GM10266 (cell line): ENCODE data around the gene STAMBPL1.

Experiments used
- DNase-seq: peaks from one replicate; pipeline ENCODE4 v3.0.0; 2012; ENCODE audit errors: extremely low spot score
- CTCF ChIP-seq: IDR thresholded peaks from 2 replicates; pipeline ENCODE4 v1.5.1; 2012; ENCODE audit warnings: mild to moderate bottlenecking, low read depth; ENCODE audit not compliant: control insufficient read depth, insufficient read depth; ENCODE audit errors: missing control alignments

The STAMBPL1 gene

GRCh38 chr10:88953662-88954061, 73.6 kb downstream of the STAMBPL1 start:
- TF ChIP-seq CTCF: no peak
- no peak for DNase-seq

- no peak for TF ChIP-seq CTCF
- DNase-seq: no peak
Observed at GRCh38 chr10:88954458-88955083, 74.5 kb downstream of the STAMBPL1 start.

- no peak for TF ChIP-seq CTCF
Observed at GRCh38 chr10:88957381-88957780, 77.3 kb downstream of the STAMBPL1 start.

DNA sequence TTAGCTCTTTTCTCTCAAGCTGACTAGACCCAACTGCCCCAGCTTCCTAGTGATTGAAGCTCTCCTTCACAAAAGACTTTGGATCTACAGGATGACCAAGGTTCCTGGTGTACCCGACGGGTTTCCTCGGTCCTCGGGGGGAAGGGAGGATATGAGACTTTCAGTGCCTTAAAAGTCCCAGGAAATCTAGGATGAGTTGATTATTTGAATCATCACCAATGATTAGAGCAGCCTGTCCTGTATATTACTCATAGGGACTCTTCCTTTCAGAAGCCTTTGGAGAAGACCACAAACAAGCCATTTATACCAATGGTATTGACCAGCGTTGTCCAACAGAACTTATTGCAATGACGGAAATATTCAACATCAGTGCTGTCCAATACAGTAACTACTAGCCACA, 78.7 kb downstream of the STAMBPL1 start:
- DNase-seq: no peak
- no peak for TF ChIP-seq CTCF

More at GRCh38 chr10:88957381-88957780, 77.3 kb downstream of the STAMBPL1 start:
- no peak for DNase-seq

- TF ChIP-seq CTCF: no peak
- DNase-seq: no peak
Observed at GRCh38 chr10:88960802-88961201, 80.8 kb downstream of the STAMBPL1 start.

GRCh38 chr10:88961266-88961665, 81.2 kb downstream of the STAMBPL1 start:
- no peak for DNase-seq
- TF ChIP-seq CTCF: no peak

GRCh38 chr10:88962336-88962735, 82.3 kb downstream of the STAMBPL1 start:
- no peak for TF ChIP-seq CTCF
- DNase-seq: no peak
